K562 (cell line): ENCODE data around the gene DNAJC18. TPM values are rescaled to one million over a fixed set of nuclear protein-coding genes. Genes with fewer than 3 reads are reported as not detected.

Experiments used
- CBX8 ChIP-seq: fragments of 200-600 bp; sonication (generic); IDR thresholded peaks from 2 replicates; pipeline ENCODE4 v1.6.1; 2012; ENCODE audit warnings: borderline replicate concordance, mixed run types, low read depth, mild to moderate bottlenecking, moderate library complexity, mixed read lengths, low read length, control low read depth, inconsistent platforms; ENCODE audit not compliant: poor library complexity, severe bottlenecking; ENCODE audit errors: extremely low read depth
- DPF2 ChIP-seq: fragments of 450-650 bp; IDR thresholded peaks from 2 replicates; pipeline ENCODE4 v1.6.1; 2016
- ELF2 ChIP-seq: fragments of 250-450 bp; sonication (Bioruptor Pico); IDR thresholded peaks from 2 replicates; pipeline ENCODE4 v1.5.0; 2021; ENCODE audit warnings: mild to moderate bottlenecking
- FOXA1 ChIP-seq: fragments of 450-650 bp; IDR thresholded peaks from 2 replicates; pipeline ENCODE4 v1.6.1; 2016; ENCODE audit warnings: mild to moderate bottlenecking, borderline replicate concordance
- HMG20B ChIP-seq: fragments of 250-450 bp; sonication (Bioruptor Pico); IDR thresholded peaks from 2 replicates; pipeline ENCODE4 v1.5.0; 2021; ENCODE audit warnings: mild to moderate bottlenecking
- KDM1A ChIP-seq, 2 experiments: fragments of 450-650 bp; IDR thresholded peaks; 2 replicates each; pipeline ENCODE4 v1.6.1; 2016; ENCODE audit warnings: mild to moderate bottlenecking in 2 of 2
- MCM2 ChIP-seq: fragments of 450-650 bp; IDR thresholded peaks from 2 replicates; pipeline ENCODE4 v1.6.1; 2017; ENCODE audit warnings: low read depth, mild to moderate bottlenecking
- MTA2 ChIP-seq: fragments of 450-650 bp; IDR thresholded peaks from 2 replicates; pipeline ENCODE4 v1.6.1; 2016; ENCODE audit warnings: low read depth
- NFE2L1 ChIP-seq: fragments of 450-650 bp; IDR thresholded peaks from 2 replicates; pipeline ENCODE4 v1.6.1; 2016; ENCODE audit warnings: missing genetic modification characterization, low read depth, mild to moderate bottlenecking, missing compliant biosample characterization, moderate library complexity, borderline replicate concordance
- NR2C1 ChIP-seq, 2 experiments: fragments of 450-650 bp; IDR thresholded peaks; 2 replicates each; pipeline ENCODE4 v1.6.1; 2017; ENCODE audit warnings: mild to moderate bottlenecking in 2 of 2, antibody characterized with exemption in 1 of 2, inconsistent platforms in 1 of 2, missing compliant biosample characterization in 1 of 2, missing genetic modification characterization in 1 of 2
- PML ChIP-seq: IDR thresholded peaks from 2 replicates; pipeline ENCODE4 v1.6.1; 2012; ENCODE audit warnings: low read length, inconsistent platforms
- RBM25 ChIP-seq: fragments of 200-400 bp; formaldehyde crosslinking; IDR thresholded peaks from 2 replicates; pipeline ENCODE4 v1.6.1; 2018; ENCODE audit warnings: low read length, low read depth, moderate library complexity; ENCODE audit not compliant: severe bottlenecking
- RFX1 ChIP-seq: fragments of 450-650 bp; IDR thresholded peaks from 2 replicates; pipeline ENCODE4 v1.6.1; 2016; ENCODE audit warnings: mild to moderate bottlenecking, moderate library complexity
- TAF1 ChIP-seq: IDR thresholded peaks from 2 replicates; pipeline ENCODE4 v1.6.1; 2011; ENCODE audit warnings: mild to moderate bottlenecking, low read length, moderate library complexity; ENCODE audit not compliant: insufficient read depth, control insufficient read depth, severe bottlenecking; ENCODE audit errors: extremely low read depth
- ZNF197 ChIP-seq: fragments of 200-800 bp; sonication (Bioruptor generic); IDR thresholded peaks from 2 replicates; pipeline ENCODE4 v1.6.1; 2016; ENCODE audit warnings: low read depth, missing genetic modification characterization, missing compliant biosample characterization
- ZNF583 ChIP-seq: fragments of 250-450 bp; sonication (Bioruptor Pico); IDR thresholded peaks from 2 replicates; pipeline ENCODE4 v1.4.0; 2020
- ZZZ3 ChIP-seq: fragments of 450-650 bp; IDR thresholded peaks from 2 replicates; pipeline ENCODE4 v1.6.1; 2016; ENCODE audit warnings: antibody characterized with exemption, mild to moderate bottlenecking, moderate library complexity
- polyA plus RNA-seq, 8 experiments: library from polyadenylated mRNA; depleted of rRNA in 4 of 8; stranded (reverse) in 5 of 8; unstranded in 3 of 8; fragments of >200 nt; fragmentation: Nextera tagmentation in 2 of 8; fragmentation: Illumina TruSeq in 1 of 8; extraction: Ambion mirVana in 2 of 8; extraction: Trizol in 1 of 8; gene quantifications; 2 replicates each; pipeline versions ENCODE4 v1.2.1 to v1.2.3, GENCODE V29; 2011 to 2014; ENCODE audit warnings: inconsistent platforms in 1 of 8, missing spikeins in 1 of 8
- total RNA-seq, 7 experiments: library from RNA; depleted of rRNA in 6 of 7; stranded (reverse); fragments of >200 nt in 6 of 7; fragmentation: Illumina TruSeq in 2 of 7; extraction: Trizol in 2 of 7; gene quantifications; 2 replicates each; pipeline versions ENCODE4 v1.2.1 to v1.2.3, GENCODE V29; 2011 to 2021; ENCODE audit warnings: low replicate concordance in 1 of 7
- TF ChIP-seq, protein P1 (sequence below): sonication (generic); formaldehyde crosslinking; IDR thresholded peaks from 2 replicates; pipeline ENCODE4 v1.8.1; 2023; ENCODE audit warnings: mild to moderate bottlenecking, missing genetic modification reagents, moderate library complexity
- TF ChIP-seq, protein P2 (sequence below): sonication (generic); formaldehyde crosslinking; IDR thresholded peaks from 2 replicates; pipeline ENCODE4 v1.4.0; 2020; ENCODE audit warnings: mild to moderate bottlenecking, missing genetic modification reagents
- TF ChIP-seq, protein P3 (sequence below), 3 experiments: fragments of 200-800 bp in 1 of 3; sonication (Bioruptor generic) in 1 of 3; sonication (generic) in 1 of 3; formaldehyde crosslinking in 1 of 3; IDR thresholded peaks; 2 replicates each; pipeline versions ENCODE4 v1.6.1 to v1.8.0; 2016 to 2022; ENCODE audit warnings: mild to moderate bottlenecking in 2 of 3, missing compliant biosample characterization in 2 of 3, missing genetic modification characterization in 2 of 3, missing genetic modification reagents in 1 of 3
- TF ChIP-seq, protein P4 (sequence below): fragments of 450-650 bp; IDR thresholded peaks from 2 replicates; pipeline ENCODE4 v1.6.1; 2016; ENCODE audit warnings: antibody characterized with exemption

Gene DNAJC18
- total and polyA plus RNA-seq, 9 of the 15 experiments (the other 6 are each of a cell fraction or from before 2014, with no cell fraction given), result 1.5 to 13.3 (median 7.5) TPM

DNA sequence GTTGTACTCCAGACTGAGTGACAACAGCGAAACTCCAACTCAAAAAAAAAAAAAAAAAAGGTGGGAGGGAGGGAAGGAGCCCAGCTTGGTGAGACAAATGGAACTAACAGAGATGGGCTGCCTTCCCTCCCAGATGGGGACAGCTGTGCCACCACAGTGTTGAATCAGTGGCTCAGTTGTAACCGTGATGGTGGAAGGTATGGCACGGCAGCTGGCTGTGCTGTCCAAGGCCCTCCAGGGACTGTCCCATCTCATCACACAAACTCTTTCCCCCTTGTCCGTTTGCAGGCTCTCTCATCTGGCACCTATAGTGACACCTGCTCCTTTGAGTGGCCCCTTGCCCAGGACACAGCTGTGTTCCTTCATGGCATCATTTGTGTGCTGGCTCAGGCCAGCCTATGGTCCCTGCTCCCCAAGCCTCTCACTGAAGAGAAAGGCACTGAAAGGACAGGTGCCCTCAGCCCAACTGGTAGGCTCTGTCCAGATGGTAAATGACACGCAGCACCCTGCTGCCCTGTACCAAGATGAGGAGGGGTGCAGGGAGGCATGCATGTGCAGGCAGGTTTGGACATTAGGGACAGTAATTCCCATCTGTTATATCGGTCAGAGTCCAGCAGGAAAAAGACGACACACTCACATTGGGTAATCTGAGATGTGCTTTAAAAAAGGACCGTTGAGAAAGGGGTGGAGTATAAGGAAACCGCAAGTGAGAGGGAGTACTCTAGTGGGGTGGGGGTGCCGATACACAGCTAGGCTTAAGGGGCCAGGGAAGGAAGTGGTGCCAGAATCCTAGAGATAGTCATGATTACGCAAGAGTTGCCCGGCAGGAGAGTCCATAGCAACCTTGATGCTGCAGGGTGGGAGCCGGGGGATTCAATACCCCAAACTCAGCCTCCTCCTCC lies 35.8 kb upstream of the DNAJC18 start (continued):
- TF ChIP-seq, protein P1, sequence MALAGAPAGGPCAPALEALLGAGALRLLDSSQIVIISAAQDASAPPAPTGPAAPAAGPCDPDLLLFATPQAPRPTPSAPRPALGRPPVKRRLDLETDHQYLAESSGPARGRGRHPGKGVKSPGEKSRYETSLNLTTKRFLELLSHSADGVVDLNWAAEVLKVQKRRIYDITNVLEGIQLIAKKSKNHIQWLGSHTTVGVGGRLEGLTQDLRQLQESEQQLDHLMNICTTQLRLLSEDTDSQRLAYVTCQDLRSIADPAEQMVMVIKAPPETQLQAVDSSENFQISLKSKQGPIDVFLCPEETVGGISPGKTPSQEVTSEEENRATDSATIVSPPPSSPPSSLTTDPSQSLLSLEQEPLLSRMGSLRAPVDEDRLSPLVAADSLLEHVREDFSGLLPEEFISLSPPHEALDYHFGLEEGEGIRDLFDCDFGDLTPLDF (CRISPR knock-in tag), result no peak
- TF ChIP-seq ZNF197 (CRISPR knock-in tag) (peak; percentile 63; the same call in 1 of the 2 replicates), MCM2 (no peak), FOXA1 (no peak), ELF2 (CRISPR knock-in tag) (0 out of 2 replicates have a peak, but pooled peaks have one; percentile 19), NFE2L1 (tag) (no peak), HMG20B (CRISPR knock-in tag) (no peak), NR2C1 (IDR thresholded peaks at IDR 0.05) (no peak), NR2C1 (tag; IDR thresholded peaks at IDR 0.05) (no peak), TAF1 (no peak), CBX8 (no peak), DPF2 (peak; percentile 90), RFX1 (peak; percentile 78; the same call in 1 of the 2 replicates), MTA2 (peak; percentile 47), ZZZ3 (no peak), PML (peak; percentile 54; the same call in 1 of the 2 replicates), RBM25 (no peak), ZNF583 (CRISPR knock-in tag) (peak; percentile 37; the same call in 1 of the 2 replicates), KDM1A (IDR thresholded peaks at IDR 0.05) (peak in 1 of 2 experiments; percentile 6; a peak in 2 of 4 replicates)
- TF ChIP-seq, protein P2, sequence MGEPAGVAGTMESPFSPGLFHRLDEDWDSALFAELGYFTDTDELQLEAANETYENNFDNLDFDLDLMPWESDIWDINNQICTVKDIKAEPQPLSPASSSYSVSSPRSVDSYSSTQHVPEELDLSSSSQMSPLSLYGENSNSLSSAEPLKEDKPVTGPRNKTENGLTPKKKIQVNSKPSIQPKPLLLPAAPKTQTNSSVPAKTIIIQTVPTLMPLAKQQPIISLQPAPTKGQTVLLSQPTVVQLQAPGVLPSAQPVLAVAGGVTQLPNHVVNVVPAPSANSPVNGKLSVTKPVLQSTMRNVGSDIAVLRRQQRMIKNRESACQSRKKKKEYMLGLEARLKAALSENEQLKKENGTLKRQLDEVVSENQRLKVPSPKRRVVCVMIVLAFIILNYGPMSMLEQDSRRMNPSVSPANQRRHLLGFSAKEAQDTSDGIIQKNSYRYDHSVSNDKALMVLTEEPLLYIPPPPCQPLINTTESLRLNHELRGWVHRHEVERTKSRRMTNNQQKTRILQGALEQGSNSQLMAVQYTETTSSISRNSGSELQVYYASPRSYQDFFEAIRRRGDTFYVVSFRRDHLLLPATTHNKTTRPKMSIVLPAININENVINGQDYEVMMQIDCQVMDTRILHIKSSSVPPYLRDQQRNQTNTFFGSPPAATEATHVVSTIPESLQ (CRISPR knock-in tag), result no peak
- TF ChIP-seq, protein P3, sequence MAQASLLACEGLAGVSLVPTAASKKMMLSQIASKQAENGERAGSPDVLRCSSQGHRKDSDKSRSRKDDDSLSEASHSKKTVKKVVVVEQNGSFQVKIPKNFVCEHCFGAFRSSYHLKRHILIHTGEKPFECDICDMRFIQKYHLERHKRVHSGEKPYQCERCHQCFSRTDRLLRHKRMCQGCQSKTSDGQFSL (CRISPR knock-in tag; IDR thresholded peaks at IDR 0.05), result peak; percentile 94
- TF ChIP-seq, protein P3 (tag; IDR thresholded peaks at IDR 0.05), result 0 out of 4 replicates have a peak, but pooled peaks of 1 of the 2 experiments have one; percentile 24
- TF ChIP-seq, protein P4, sequence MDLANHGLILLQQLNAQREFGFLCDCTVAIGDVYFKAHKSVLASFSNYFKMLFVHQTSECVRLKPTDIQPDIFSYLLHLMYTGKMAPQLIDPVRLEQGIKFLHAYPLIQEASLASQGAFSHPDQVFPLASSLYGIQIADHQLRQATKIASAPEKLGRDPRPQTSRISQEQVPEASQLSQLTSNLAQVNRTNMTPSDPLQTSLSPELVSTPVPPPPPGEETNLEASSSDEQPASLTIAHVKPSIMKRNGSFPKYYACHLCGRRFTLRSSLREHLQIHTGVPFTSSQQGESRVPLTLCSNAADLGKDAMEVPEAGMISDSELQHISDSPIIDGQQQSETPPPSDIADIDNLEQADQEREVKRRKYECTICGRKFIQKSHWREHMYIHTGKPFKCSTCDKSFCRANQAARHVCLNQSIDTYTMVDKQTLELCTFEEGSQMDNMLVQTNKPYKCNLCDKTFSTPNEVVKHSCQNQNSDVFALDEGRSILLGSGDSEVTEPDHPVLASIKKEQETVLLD, result no peak
